Liver (tissue), 9 donors: Measurements from ENCODE around the gene RNF135. TPM values are rescaled to one million over a fixed set of nuclear protein-coding genes. Genes with fewer than 3 reads are reported as not detected.
A peak's percentile ranks its signal among the peaks of the same experiment; 100 is the strongest.

Experiments
- DNase-seq: peaks from one replicate; pipeline ENCODE4 v3.0.0-alpha.2; 2017; ENCODE audit warnings: low spot score
- H3K27ac ChIP-seq, 2 donors: one replicate each; pipeline ENCODE4 v1.7.0; 2013; ENCODE audit warnings: inconsistent platforms in 2 of 2, low read length in 2 of 2, control low read depth in 1 of 2, low read depth in 1 of 2, mild to moderate bottlenecking in 1 of 2
- H3K27me3 ChIP-seq, 4 donors: one replicate each; pipeline versions ENCODE4 v1.6.1 to v1.7.0; 2013; ENCODE audit warnings: low read length in 3 of 4, inconsistent platforms in 1 of 4, mild to moderate bottlenecking in 1 of 4, moderate library complexity in 1 of 4; ENCODE audit not compliant: control insufficient read depth in 4 of 4, insufficient read depth in 4 of 4
- H3K36me3 ChIP-seq, 4 donors: one replicate each; pipeline versions ENCODE4 v1.6.1 to v1.7.0; 2013; ENCODE audit warnings: low read length in 3 of 4, mild to moderate bottlenecking in 3 of 4, low read depth in 1 of 4, moderate library complexity in 1 of 4; ENCODE audit not compliant: control insufficient read depth in 4 of 4, insufficient read depth in 3 of 4
- H3K4me1 ChIP-seq, 4 donors: one replicate each; pipeline versions ENCODE4 v1.6.1 to v1.7.0; 2013; ENCODE audit warnings: low read length in 3 of 4, mild to moderate bottlenecking in 3 of 4, moderate library complexity in 1 of 4; ENCODE audit not compliant: control insufficient read depth in 4 of 4, insufficient read depth in 4 of 4
- H3K4me3 ChIP-seq, 3 donors: one replicate each; pipeline versions ENCODE4 v1.6.1 to v1.7.0; 2013; ENCODE audit warnings: low read length in 3 of 3, control low read depth in 1 of 3, low read depth in 1 of 3, mild to moderate bottlenecking in 1 of 3
- H3K9ac ChIP-seq, 2 donors: one replicate each; pipeline ENCODE4 v1.7.0; 2013; ENCODE audit warnings: low read length in 2 of 2, mild to moderate bottlenecking in 2 of 2, moderate library complexity in 2 of 2, control low read depth in 1 of 2, low read depth in 1 of 2
- H3K9me3 ChIP-seq, 4 donors: one replicate each; pipeline versions ENCODE4 v1.6.1 to v1.7.0; 2013; ENCODE audit warnings: low read length in 3 of 4; ENCODE audit not compliant: control insufficient read depth in 4 of 4
- EGR1 ChIP-seq, 2 donors: IDR thresholded peaks; 2 replicates each; pipeline ENCODE4 v1.6.1; 2016 to 2018; ENCODE audit warnings: antibody characterized with exemption in 2 of 2, low read depth in 2 of 2
- FOXA1 ChIP-seq: IDR thresholded peaks from 2 replicates; pipeline ENCODE4 v1.6.1; 2016; ENCODE audit warnings: antibody characterized with exemption
- FOXA2 ChIP-seq: IDR thresholded peaks from 2 replicates; pipeline ENCODE4 v1.6.1; 2016; ENCODE audit warnings: antibody characterized with exemption
- GABPA ChIP-seq, 2 donors: IDR thresholded peaks in 1 of 2; conservative IDR thresholded peaks in 1 of 2; 2 replicates each; pipeline ENCODE4 v1.6.1; 2016; ENCODE audit warnings: antibody characterized with exemption in 2 of 2, mild to moderate bottlenecking in 1 of 2, moderate library complexity in 1 of 2
- HNF4A ChIP-seq, 2 donors: conservative IDR thresholded peaks; 2 replicates each; pipeline ENCODE4 v1.6.1; 2016; ENCODE audit warnings: antibody characterized with exemption in 2 of 2, mild to moderate bottlenecking in 2 of 2
- HNF4G ChIP-seq: IDR thresholded peaks from 2 replicates; pipeline ENCODE4 v1.6.1; 2016; ENCODE audit warnings: antibody characterized with exemption
- JUND ChIP-seq, 2 donors: IDR thresholded peaks; 2 replicates each; pipeline ENCODE4 v1.6.1; 2016; ENCODE audit warnings: antibody characterized with exemption in 2 of 2
- NR2F2 ChIP-seq: IDR thresholded peaks from 2 replicates; pipeline ENCODE4 v1.6.1; 2016; ENCODE audit warnings: antibody characterized with exemption
- RAD21 ChIP-seq, 2 donors: IDR thresholded peaks; 2 replicates each; pipeline ENCODE4 v1.6.1; 2016; ENCODE audit warnings: antibody characterized with exemption in 2 of 2, mild to moderate bottlenecking in 2 of 2
- TAF1 ChIP-seq: conservative IDR thresholded peaks from 2 replicates; pipeline ENCODE4 v1.6.1; 2016; ENCODE audit warnings: antibody characterized with exemption, mild to moderate bottlenecking
- WGBS: extraction: QIAGEN DNeasy Blood & Tissue Kit; methylation state at CpG from one replicate; pipeline ENCODE4 v1.1.7; 2013; 5-methylcytosine and 5-hydroxymethylcytosine counted together
- polyA plus RNA-seq, 2 donors: library from polyadenylated mRNA; stranded (reverse) in 1 of 2; unstranded in 1 of 2; fragments of 200-250 nt in 1 of 2; fragments of >200 nt in 1 of 2; fragmentation: Nextera tagmentation in 1 of 2; extraction: Ambion mirVana in 1 of 2; gene quantifications; one replicate each; pipeline versions ENCODE4 v1.2.1 to v1.2.3, GENCODE V29; 2013 to 2015
- total RNA-seq, 2 donors: library from RNA; depleted of rRNA; stranded (reverse); fragments of >200 nt; gene quantifications; one replicate each; pipeline ENCODE4 v1.2.3, GENCODE V29; 2014
- TF ChIP-seq, protein P1 (sequence below): IDR thresholded peaks from 2 replicates; pipeline ENCODE4 v1.6.1; 2016; ENCODE audit warnings: antibody characterized with exemption
- TF ChIP-seq, protein P2 (sequence below): IDR thresholded peaks from 2 replicates; pipeline ENCODE4 v1.6.1; 2016; ENCODE audit warnings: antibody characterized with exemption
- TF ChIP-seq, protein P3 (sequence below): IDR thresholded peaks from 2 replicates; pipeline ENCODE4 v1.6.1; 2016; ENCODE audit warnings: antibody characterized with exemption, mild to moderate bottlenecking
- TF ChIP-seq, protein P4 (sequence below): fragments of 150-350 bp; IDR thresholded peaks from 2 replicates; pipeline ENCODE4 v1.5.1; 2017; ENCODE audit warnings: improper control_type of control experiment, low read depth, low read length; ENCODE audit not compliant: missing input control
- donor health status: healthy.
- donor health status: healthy.
- donor health status: healthy.
- donor health status: healthy.
- donor health status: healthy.

RNF135 gene
- total and polyA plus RNA-seq, 4 donors = 3.4 to 5.5 (median 3.7) TPM

DNA sequence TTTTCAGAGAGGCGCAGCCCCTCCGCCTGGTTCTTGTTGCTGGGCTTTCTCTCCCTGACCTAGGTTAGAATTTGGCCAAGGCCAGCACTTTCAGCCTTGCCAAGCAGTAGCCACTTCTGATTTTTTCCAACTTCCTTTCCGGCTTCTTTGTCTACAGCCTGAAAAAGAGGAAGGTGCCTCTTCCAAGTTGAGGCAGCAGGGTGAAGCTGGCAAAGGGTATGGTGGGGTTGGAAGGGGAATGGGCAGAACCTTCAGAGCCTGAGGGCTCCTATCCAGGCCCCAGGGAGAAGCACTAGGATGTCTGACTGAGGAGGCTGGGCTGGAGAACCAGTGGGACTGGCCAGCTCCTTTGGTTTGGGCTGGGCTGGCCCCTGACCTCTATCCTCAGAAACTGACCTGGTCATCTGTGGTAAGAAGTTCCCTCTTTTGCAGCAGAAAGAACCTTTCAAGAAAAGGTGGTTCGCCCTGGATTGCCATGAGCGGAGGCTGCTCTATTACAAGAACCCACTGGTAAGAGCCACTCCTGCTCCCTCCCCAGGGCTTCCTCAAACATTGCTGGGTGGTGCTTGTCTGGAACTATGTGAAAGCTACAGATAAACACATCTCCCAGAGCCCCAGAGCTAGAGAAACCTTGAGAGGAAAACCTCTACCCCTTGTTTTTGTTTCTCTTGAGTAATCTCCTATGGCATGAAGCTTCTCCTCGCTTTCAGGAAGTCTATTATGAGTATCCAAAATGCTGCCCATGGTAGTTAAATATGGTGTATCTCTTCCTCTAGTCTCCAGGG lies 16.6 kb upstream of the RNF135 start:
- H3K9ac ChIP-seq = no peak overlapping the region
- no peak overlapping the region for H3K4me3 ChIP-seq
- no peaks in the 10 kb centered on the region for H3K9me3 ChIP-seq
- peak overlapping the region in 1 of 2 donors; percentile 40 for H3K27ac ChIP-seq
- no peaks in the 10 kb centered on the region for H3K36me3 ChIP-seq
- WGBS = 82% methylated on average over 6 of the region's 6 CpGs
- DNase-seq = no peak
- H3K4me1 ChIP-seq = peaks cover 0 to 12% (median 4%) of the 10 kb centered on the region in 4 donors
- H3K27me3 ChIP-seq = no peaks in the 10 kb centered on the region
- TF ChIP-seq RAD21 (IDR thresholded peaks at IDR 0.05) = no peak
- no peak for TF ChIP-seq HNF4A (conservative IDR thresholded peaks at IDR 0.05)
- TF ChIP-seq, protein P1, sequence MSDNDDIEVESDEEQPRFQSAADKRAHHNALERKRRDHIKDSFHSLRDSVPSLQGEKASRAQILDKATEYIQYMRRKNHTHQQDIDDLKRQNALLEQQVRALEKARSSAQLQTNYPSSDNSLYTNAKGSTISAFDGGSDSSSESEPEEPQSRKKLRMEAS = no peak
- TF ChIP-seq, protein P2, sequence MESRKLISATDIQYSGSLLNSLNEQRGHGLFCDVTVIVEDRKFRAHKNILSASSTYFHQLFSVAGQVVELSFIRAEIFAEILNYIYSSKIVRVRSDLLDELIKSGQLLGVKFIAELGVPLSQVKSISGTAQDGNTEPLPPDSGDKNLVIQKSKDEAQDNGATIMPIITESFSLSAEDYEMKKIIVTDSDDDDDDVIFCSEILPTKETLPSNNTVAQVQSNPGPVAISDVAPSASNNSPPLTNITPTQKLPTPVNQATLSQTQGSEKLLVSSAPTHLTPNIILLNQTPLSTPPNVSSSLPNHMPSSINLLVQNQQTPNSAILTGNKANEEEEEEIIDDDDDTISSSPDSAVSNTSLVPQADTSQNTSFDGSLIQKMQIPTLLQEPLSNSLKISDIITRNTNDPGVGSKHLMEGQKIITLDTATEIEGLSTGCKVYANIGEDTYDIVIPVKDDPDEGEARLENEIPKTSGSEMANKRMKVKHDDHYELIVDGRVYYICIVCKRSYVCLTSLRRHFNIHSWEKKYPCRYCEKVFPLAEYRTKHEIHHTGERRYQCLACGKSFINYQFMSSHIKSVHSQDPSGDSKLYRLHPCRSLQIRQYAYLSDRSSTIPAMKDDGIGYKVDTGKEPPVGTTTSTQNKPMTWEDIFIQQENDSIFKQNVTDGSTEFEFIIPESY = no peak
- TF ChIP-seq JUND (IDR thresholded peaks at IDR 0.05) = no peak
- no peak for TF ChIP-seq EGR1 (IDR thresholded peaks at IDR 0.05; ENCODE audit: low read depth in 2 of 2)
- TF ChIP-seq HNF4G = no peak
- TF ChIP-seq, protein P3, sequence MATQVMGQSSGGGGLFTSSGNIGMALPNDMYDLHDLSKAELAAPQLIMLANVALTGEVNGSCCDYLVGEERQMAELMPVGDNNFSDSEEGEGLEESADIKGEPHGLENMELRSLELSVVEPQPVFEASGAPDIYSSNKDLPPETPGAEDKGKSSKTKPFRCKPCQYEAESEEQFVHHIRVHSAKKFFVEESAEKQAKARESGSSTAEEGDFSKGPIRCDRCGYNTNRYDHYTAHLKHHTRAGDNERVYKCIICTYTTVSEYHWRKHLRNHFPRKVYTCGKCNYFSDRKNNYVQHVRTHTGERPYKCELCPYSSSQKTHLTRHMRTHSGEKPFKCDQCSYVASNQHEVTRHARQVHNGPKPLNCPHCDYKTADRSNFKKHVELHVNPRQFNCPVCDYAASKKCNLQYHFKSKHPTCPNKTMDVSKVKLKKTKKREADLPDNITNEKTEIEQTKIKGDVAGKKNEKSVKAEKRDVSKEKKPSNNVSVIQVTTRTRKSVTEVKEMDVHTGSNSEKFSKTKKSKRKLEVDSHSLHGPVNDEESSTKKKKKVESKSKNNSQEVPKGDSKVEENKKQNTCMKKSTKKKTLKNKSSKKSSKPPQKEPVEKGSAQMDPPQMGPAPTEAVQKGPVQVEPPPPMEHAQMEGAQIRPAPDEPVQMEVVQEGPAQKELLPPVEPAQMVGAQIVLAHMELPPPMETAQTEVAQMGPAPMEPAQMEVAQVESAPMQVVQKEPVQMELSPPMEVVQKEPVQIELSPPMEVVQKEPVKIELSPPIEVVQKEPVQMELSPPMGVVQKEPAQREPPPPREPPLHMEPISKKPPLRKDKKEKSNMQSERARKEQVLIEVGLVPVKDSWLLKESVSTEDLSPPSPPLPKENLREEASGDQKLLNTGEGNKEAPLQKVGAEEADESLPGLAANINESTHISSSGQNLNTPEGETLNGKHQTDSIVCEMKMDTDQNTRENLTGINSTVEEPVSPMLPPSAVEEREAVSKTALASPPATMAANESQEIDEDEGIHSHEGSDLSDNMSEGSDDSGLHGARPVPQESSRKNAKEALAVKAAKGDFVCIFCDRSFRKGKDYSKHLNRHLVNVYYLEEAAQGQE = no peak
- no peak for TF ChIP-seq FOXA1
- TF ChIP-seq, protein P4, sequence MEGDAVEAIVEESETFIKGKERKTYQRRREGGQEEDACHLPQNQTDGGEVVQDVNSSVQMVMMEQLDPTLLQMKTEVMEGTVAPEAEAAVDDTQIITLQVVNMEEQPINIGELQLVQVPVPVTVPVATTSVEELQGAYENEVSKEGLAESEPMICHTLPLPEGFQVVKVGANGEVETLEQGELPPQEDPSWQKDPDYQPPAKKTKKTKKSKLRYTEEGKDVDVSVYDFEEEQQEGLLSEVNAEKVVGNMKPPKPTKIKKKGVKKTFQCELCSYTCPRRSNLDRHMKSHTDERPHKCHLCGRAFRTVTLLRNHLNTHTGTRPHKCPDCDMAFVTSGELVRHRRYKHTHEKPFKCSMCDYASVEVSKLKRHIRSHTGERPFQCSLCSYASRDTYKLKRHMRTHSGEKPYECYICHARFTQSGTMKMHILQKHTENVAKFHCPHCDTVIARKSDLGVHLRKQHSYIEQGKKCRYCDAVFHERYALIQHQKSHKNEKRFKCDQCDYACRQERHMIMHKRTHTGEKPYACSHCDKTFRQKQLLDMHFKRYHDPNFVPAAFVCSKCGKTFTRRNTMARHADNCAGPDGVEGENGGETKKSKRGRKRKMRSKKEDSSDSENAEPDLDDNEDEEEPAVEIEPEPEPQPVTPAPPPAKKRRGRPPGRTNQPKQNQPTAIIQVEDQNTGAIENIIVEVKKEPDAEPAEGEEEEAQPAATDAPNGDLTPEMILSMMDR = no peak
- no peak for TF ChIP-seq GABPA (IDR thresholded peaks at IDR 0.05 in 1 of 2, conservative IDR thresholded peaks at IDR 0.05 in 1 of 2)
- no peak for TF ChIP-seq FOXA2
- TF ChIP-seq TAF1 = no peak
- TF ChIP-seq NR2F2 = no peak
